Peyer's patch (tissue), 4 donors: ENCODE results near the gene WBP11.

Experiments
- POLR2A ChIP-seq, 2 donors: fragments of 450-650 bp; IDR thresholded peaks; one replicate each; pipeline ENCODE4 v1.5.1; 2017; ENCODE audit warnings: antibody characterized with exemption in 2 of 2, mild to moderate bottlenecking in 2 of 2, moderate library complexity in 2 of 2
- TF ChIP-seq, protein P1 (sequence below), 6 experiments: fragments of 450-650 bp in 4 of 6; fragments of 200-600 bp in 2 of 6; sonication (generic) in 1 of 6; IDR thresholded peaks; one replicate each; pipeline ENCODE4 v1.5.1; 2017 to 2019; ENCODE audit warnings: antibody characterized with exemption in 6 of 6, mild to moderate bottlenecking in 3 of 6, moderate library complexity in 1 of 6

DNA sequence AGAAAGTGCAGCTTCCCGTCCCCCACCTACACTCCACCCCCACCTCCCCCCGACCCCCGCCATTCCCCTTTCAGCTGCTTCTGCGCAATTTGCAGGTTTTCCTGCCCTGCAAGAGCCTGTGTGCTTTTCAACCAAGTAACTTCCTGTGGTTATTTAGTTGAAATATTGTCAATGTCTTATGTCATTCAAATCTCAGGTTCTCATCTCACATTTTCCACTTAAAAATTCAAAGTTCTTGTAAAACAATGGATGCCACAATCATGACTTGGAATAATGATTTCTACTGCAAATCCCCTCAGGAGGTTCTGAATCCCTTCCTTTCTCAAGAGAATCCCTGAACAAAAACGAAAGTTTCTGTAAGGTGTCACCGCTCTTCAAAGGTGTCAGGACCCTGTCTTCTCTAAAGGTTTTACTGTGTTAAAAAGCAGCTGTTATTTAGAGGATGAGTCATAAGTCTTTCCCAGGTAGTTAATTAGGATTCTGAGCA, 31.6 kb downstream of the WBP11 start:
- TF ChIP-seq, protein P1, sequence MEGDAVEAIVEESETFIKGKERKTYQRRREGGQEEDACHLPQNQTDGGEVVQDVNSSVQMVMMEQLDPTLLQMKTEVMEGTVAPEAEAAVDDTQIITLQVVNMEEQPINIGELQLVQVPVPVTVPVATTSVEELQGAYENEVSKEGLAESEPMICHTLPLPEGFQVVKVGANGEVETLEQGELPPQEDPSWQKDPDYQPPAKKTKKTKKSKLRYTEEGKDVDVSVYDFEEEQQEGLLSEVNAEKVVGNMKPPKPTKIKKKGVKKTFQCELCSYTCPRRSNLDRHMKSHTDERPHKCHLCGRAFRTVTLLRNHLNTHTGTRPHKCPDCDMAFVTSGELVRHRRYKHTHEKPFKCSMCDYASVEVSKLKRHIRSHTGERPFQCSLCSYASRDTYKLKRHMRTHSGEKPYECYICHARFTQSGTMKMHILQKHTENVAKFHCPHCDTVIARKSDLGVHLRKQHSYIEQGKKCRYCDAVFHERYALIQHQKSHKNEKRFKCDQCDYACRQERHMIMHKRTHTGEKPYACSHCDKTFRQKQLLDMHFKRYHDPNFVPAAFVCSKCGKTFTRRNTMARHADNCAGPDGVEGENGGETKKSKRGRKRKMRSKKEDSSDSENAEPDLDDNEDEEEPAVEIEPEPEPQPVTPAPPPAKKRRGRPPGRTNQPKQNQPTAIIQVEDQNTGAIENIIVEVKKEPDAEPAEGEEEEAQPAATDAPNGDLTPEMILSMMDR (IDR thresholded peaks at IDR 0.05): no peak
- TF ChIP-seq POLR2A (IDR thresholded peaks at IDR 0.05): no peak
